Liver (tissue), 9 donors: Measurements from ENCODE around the gene HIPK3. TPM values are rescaled to one million over a fixed set of nuclear protein-coding genes. Genes with fewer than 3 reads are reported as not detected.

Source experiments
- DNase-seq: peaks from one replicate; pipeline ENCODE4 v3.0.0-alpha.2; 2017; ENCODE audit warnings: low spot score
- H3K27ac ChIP-seq, 2 donors: one replicate each; pipeline ENCODE4 v1.7.0; 2013; ENCODE audit warnings: inconsistent platforms in 2 of 2, low read length in 2 of 2, control low read depth in 1 of 2, low read depth in 1 of 2, mild to moderate bottlenecking in 1 of 2
- H3K27me3 ChIP-seq, 4 donors: one replicate each; pipeline versions ENCODE4 v1.6.1 to v1.7.0; 2013; ENCODE audit warnings: low read length in 3 of 4, inconsistent platforms in 1 of 4, mild to moderate bottlenecking in 1 of 4, moderate library complexity in 1 of 4; ENCODE audit not compliant: control insufficient read depth in 4 of 4, insufficient read depth in 4 of 4
- H3K36me3 ChIP-seq, 4 donors: one replicate each; pipeline versions ENCODE4 v1.6.1 to v1.7.0; 2013; ENCODE audit warnings: low read length in 3 of 4, mild to moderate bottlenecking in 3 of 4, low read depth in 1 of 4, moderate library complexity in 1 of 4; ENCODE audit not compliant: control insufficient read depth in 4 of 4, insufficient read depth in 3 of 4
- H3K4me1 ChIP-seq, 4 donors: one replicate each; pipeline versions ENCODE4 v1.6.1 to v1.7.0; 2013; ENCODE audit warnings: low read length in 3 of 4, mild to moderate bottlenecking in 3 of 4, moderate library complexity in 1 of 4; ENCODE audit not compliant: control insufficient read depth in 4 of 4, insufficient read depth in 4 of 4
- H3K4me3 ChIP-seq, 3 donors: one replicate each; pipeline versions ENCODE4 v1.6.1 to v1.7.0; 2013; ENCODE audit warnings: low read length in 3 of 3, control low read depth in 1 of 3, low read depth in 1 of 3, mild to moderate bottlenecking in 1 of 3
- H3K9ac ChIP-seq, 2 donors: one replicate each; pipeline ENCODE4 v1.7.0; 2013; ENCODE audit warnings: low read length in 2 of 2, mild to moderate bottlenecking in 2 of 2, moderate library complexity in 2 of 2, control low read depth in 1 of 2, low read depth in 1 of 2
- H3K9me3 ChIP-seq, 4 donors: one replicate each; pipeline versions ENCODE4 v1.6.1 to v1.7.0; 2013; ENCODE audit warnings: low read length in 3 of 4; ENCODE audit not compliant: control insufficient read depth in 4 of 4
- EGR1 ChIP-seq, 2 donors: IDR thresholded peaks; 2 replicates each; pipeline ENCODE4 v1.6.1; 2016 to 2018; ENCODE audit warnings: antibody characterized with exemption in 2 of 2, low read depth in 2 of 2
- FOXA1 ChIP-seq: IDR thresholded peaks from 2 replicates; pipeline ENCODE4 v1.6.1; 2016; ENCODE audit warnings: antibody characterized with exemption
- FOXA2 ChIP-seq: IDR thresholded peaks from 2 replicates; pipeline ENCODE4 v1.6.1; 2016; ENCODE audit warnings: antibody characterized with exemption
- GABPA ChIP-seq, 2 donors: IDR thresholded peaks in 1 of 2; conservative IDR thresholded peaks in 1 of 2; 2 replicates each; pipeline ENCODE4 v1.6.1; 2016; ENCODE audit warnings: antibody characterized with exemption in 2 of 2, mild to moderate bottlenecking in 1 of 2, moderate library complexity in 1 of 2
- HNF4A ChIP-seq, 2 donors: conservative IDR thresholded peaks; 2 replicates each; pipeline ENCODE4 v1.6.1; 2016; ENCODE audit warnings: antibody characterized with exemption in 2 of 2, mild to moderate bottlenecking in 2 of 2
- HNF4G ChIP-seq: IDR thresholded peaks from 2 replicates; pipeline ENCODE4 v1.6.1; 2016; ENCODE audit warnings: antibody characterized with exemption
- JUND ChIP-seq, 2 donors: IDR thresholded peaks; 2 replicates each; pipeline ENCODE4 v1.6.1; 2016; ENCODE audit warnings: antibody characterized with exemption in 2 of 2
- MAX ChIP-seq: IDR thresholded peaks from 2 replicates; pipeline ENCODE4 v1.6.1; 2016; ENCODE audit warnings: antibody characterized with exemption
- NR2F2 ChIP-seq: IDR thresholded peaks from 2 replicates; pipeline ENCODE4 v1.6.1; 2016; ENCODE audit warnings: antibody characterized with exemption
- RAD21 ChIP-seq, 2 donors: IDR thresholded peaks; 2 replicates each; pipeline ENCODE4 v1.6.1; 2016; ENCODE audit warnings: antibody characterized with exemption in 2 of 2, mild to moderate bottlenecking in 2 of 2
- REST ChIP-seq: IDR thresholded peaks from 2 replicates; pipeline ENCODE4 v1.6.1; 2016; ENCODE audit warnings: antibody characterized with exemption, mild to moderate bottlenecking
- RXRA ChIP-seq, 2 donors: IDR thresholded peaks; 2 replicates each; pipeline ENCODE4 v1.6.1; 2017 to 2018; ENCODE audit warnings: antibody characterized with exemption in 2 of 2, mild to moderate bottlenecking in 1 of 2
- SP1 ChIP-seq: IDR thresholded peaks from 2 replicates; pipeline ENCODE4 v1.6.1; 2018; ENCODE audit warnings: antibody characterized with exemption, mild to moderate bottlenecking
- TAF1 ChIP-seq: conservative IDR thresholded peaks from 2 replicates; pipeline ENCODE4 v1.6.1; 2016; ENCODE audit warnings: antibody characterized with exemption, mild to moderate bottlenecking
- YY1 ChIP-seq: IDR thresholded peaks from 2 replicates; pipeline ENCODE4 v1.6.1; 2016; ENCODE audit warnings: antibody characterized with exemption, mild to moderate bottlenecking
- ZBTB33 ChIP-seq: IDR thresholded peaks from 2 replicates; pipeline ENCODE4 v1.6.1; 2016; ENCODE audit warnings: antibody characterized with exemption
- WGBS: extraction: QIAGEN DNeasy Blood & Tissue Kit; methylation state at CpG from one replicate; pipeline ENCODE4 v1.1.7; 2013; 5-methylcytosine and 5-hydroxymethylcytosine counted together
- polyA plus RNA-seq, 2 donors: library from polyadenylated mRNA; stranded (reverse) in 1 of 2; unstranded in 1 of 2; fragments of 200-250 nt in 1 of 2; fragments of >200 nt in 1 of 2; fragmentation: Nextera tagmentation in 1 of 2; extraction: Ambion mirVana in 1 of 2; gene quantifications; one replicate each; pipeline versions ENCODE4 v1.2.1 to v1.2.3, GENCODE V29; 2013 to 2015
- total RNA-seq, 2 donors: library from RNA; depleted of rRNA; stranded (reverse); fragments of >200 nt; gene quantifications; one replicate each; pipeline ENCODE4 v1.2.3, GENCODE V29; 2014
- TF ChIP-seq, protein P1 (sequence below): IDR thresholded peaks from 2 replicates; pipeline ENCODE4 v1.6.1; 2016; ENCODE audit warnings: antibody characterized with exemption
- TF ChIP-seq, protein P2 (sequence below): fragments of 150-350 bp; IDR thresholded peaks from 2 replicates; pipeline ENCODE4 v1.5.1; 2017; ENCODE audit warnings: improper control_type of control experiment, low read depth, low read length; ENCODE audit not compliant: missing input control
- donor health status: healthy.
- donor health status: healthy.
- donor health status: healthy.
- donor health status: healthy.
- donor health status: healthy.

HIPK3 gene
- total and polyA plus RNA-seq, 4 donors, result 12.0 to 67.5 (median 27.6) TPM

DNA sequence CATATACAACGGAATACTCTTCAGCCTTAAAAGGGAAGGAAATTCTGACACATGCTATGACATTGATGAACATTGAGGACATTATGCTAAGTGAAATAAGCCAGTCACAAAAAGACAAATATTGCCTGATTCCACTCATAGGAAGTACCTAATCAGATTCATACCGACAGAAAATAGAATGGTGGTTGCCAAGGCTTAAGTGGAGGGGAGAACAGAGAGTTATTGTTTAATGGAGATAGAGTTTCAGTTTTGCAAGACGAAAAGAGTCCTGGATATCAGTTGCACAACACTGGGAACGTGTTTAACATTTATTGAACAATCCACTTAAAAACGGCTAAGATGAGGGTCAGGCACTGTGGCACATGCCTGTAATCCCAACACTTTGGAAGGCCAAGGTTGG is 45.6 kb upstream of the HIPK3 start:
- H3K4me3 ChIP-seq, result no peak overlapping the region
- no peaks in the 10 kb centered on the region for H3K4me1 ChIP-seq
- TF ChIP-seq, protein P1, sequence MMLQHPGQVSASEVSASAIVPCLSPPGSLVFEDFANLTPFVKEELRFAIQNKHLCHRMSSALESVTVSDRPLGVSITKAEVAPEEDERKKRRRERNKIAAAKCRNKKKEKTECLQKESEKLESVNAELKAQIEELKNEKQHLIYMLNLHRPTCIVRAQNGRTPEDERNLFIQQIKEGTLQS, result no peak
- TF ChIP-seq RXRA (IDR thresholded peaks at IDR 0.05) (no peak), FOXA2 (no peak), FOXA1 (no peak), SP1 (no peak), TAF1 (no peak), EGR1 (IDR thresholded peaks at IDR 0.05; ENCODE audit: low read depth in 2 of 2) (no peak), JUND (IDR thresholded peaks at IDR 0.05) (no peak), NR2F2 (no peak), HNF4G (no peak), MAX (no peak), GABPA (IDR thresholded peaks at IDR 0.05 in 1 of 2, conservative IDR thresholded peaks at IDR 0.05 in 1 of 2) (no peak), YY1 (no peak), ZBTB33 (no peak), REST (no peak), HNF4A (conservative IDR thresholded peaks at IDR 0.05) (no peak), RAD21 (IDR thresholded peaks at IDR 0.05) (no peak)
- TF ChIP-seq, protein P2, sequence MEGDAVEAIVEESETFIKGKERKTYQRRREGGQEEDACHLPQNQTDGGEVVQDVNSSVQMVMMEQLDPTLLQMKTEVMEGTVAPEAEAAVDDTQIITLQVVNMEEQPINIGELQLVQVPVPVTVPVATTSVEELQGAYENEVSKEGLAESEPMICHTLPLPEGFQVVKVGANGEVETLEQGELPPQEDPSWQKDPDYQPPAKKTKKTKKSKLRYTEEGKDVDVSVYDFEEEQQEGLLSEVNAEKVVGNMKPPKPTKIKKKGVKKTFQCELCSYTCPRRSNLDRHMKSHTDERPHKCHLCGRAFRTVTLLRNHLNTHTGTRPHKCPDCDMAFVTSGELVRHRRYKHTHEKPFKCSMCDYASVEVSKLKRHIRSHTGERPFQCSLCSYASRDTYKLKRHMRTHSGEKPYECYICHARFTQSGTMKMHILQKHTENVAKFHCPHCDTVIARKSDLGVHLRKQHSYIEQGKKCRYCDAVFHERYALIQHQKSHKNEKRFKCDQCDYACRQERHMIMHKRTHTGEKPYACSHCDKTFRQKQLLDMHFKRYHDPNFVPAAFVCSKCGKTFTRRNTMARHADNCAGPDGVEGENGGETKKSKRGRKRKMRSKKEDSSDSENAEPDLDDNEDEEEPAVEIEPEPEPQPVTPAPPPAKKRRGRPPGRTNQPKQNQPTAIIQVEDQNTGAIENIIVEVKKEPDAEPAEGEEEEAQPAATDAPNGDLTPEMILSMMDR, result no peak
- no peaks in the 10 kb centered on the region for H3K27me3 ChIP-seq
- WGBS, result 33% methylated on average over 5 of the region's 5 CpGs
- no peak overlapping the region for H3K9ac ChIP-seq
- no peaks in the 10 kb centered on the region for H3K36me3 ChIP-seq
- no peak overlapping the region for H3K27ac ChIP-seq
- DNase-seq, result no peak
- H3K9me3 ChIP-seq, result no peaks in the 10 kb centered on the region

DNA sequence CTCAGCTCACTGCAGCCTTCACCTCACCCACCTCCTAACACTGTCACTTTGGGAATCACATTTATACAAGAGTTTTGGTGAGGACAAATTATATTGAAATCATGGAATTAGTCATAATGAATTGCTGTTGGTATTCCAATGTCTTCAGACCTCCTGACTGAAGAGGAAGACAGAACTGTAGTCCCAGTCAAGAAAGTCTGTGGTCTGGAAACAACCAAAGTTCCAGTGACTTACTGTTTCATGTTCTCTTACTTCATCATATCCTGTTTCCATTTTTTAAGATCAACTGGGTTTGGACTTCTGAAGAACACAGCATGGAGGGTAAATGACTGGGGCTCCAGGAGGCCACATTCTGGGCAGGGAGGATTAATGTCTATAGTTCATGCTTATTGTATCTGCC is 43.0 kb upstream of the HIPK3 start:
- H3K27me3 ChIP-seq, result no peaks in the 10 kb centered on the region
- no peak overlapping the region for H3K9ac ChIP-seq
- H3K4me3 ChIP-seq, result no peak overlapping the region
- H3K36me3 ChIP-seq, result no peaks in the 10 kb centered on the region
- TF ChIP-seq RXRA (IDR thresholded peaks at IDR 0.05) (no peak), NR2F2 (no peak), HNF4A (conservative IDR thresholded peaks at IDR 0.05) (no peak), TAF1 (no peak), MAX (no peak), ZBTB33 (no peak), RAD21 (IDR thresholded peaks at IDR 0.05) (no peak), FOXA1 (no peak)
- TF ChIP-seq, protein P2, result no peak
- no peak overlapping the region for H3K27ac ChIP-seq
- DNase-seq, result no peak
- no peaks in the 10 kb centered on the region for H3K9me3 ChIP-seq
- no peaks in the 10 kb centered on the region for H3K4me1 ChIP-seq
